Large intestine (tissue), 3 donors: ENCODE results near the gene ABCC1. TPM values are rescaled to one million over a fixed set of nuclear protein-coding genes. Genes with fewer than 3 reads are reported as not detected.
A peak's percentile ranks its signal among the peaks of the same experiment; 100 is the strongest.

ENCODE experiments used
- DNase-seq, 2 donors: peaks; one replicate each; pipeline versions ENCODE4 v3.0.0 to v3.0.0-alpha.2; 2013
- H3K27ac ChIP-seq: one replicate; pipeline ENCODE4 v1.5.1; 2013; ENCODE audit warnings: low read length
- H3K27me3 ChIP-seq: 2 replicates; pipeline ENCODE4 v1.6.1; 2013; ENCODE audit warnings: low read length; ENCODE audit not compliant: control insufficient read depth, insufficient read depth
- H3K36me3 ChIP-seq: 2 replicates; pipeline ENCODE4 v1.6.1; 2013; ENCODE audit warnings: low read length; ENCODE audit not compliant: control insufficient read depth, insufficient read depth
- H3K4me1 ChIP-seq: one replicate; pipeline ENCODE4 v1.6.1; 2013; ENCODE audit warnings: low read length; ENCODE audit not compliant: control insufficient read depth, insufficient read depth
- H3K4me3 ChIP-seq: one replicate; pipeline ENCODE4 v1.5.1; 2013; ENCODE audit warnings: low read length
- H3K9me3 ChIP-seq: one replicate; pipeline ENCODE4 v1.6.1; 2013; ENCODE audit warnings: mild to moderate bottlenecking, low read depth, low read length, moderate library complexity; ENCODE audit not compliant: control insufficient read depth
- WGBS: methylation state at CpG from one replicate; pipeline ENCODE4 v1.1.5; 2013; ENCODE audit warnings: low lambda C conversion rate; ENCODE audit not compliant: insufficient coverage; 5-methylcytosine and 5-hydroxymethylcytosine counted together
- polyA plus RNA-seq: library from polyadenylated mRNA; unstranded; fragments of 120-200 nt; gene quantifications from one replicate; pipeline ENCODE4 v1.2.1, GENCODE V29; 2013

The ABCC1 gene
- polyA plus RNA-seq, 1 donor, result 10.6 TPM

- Histone ChIP-seq H3K36me3 (no peaks in the 10 kb centered on the region), H3K27ac (no peak overlapping the region), H3K4me3 (no peak overlapping the region), H3K27me3 (no peaks in the 10 kb centered on the region), H3K4me1 (peaks cover under 1% of the 10 kb centered on the region), H3K9me3 (no peaks in the 10 kb centered on the region)
- DNase-seq, result no peak
- no CpG with 5 or more reads among the region's 4 CpGs for WGBS
Observed at GRCh38 chr16:15993128-15993527, 43.7 kb downstream of the ABCC1 start.

GRCh38 chr16:15993541-15993940, 44.1 kb downstream of the ABCC1 start:
- Histone ChIP-seq H3K27me3 (no peaks in the 10 kb centered on the region), H3K4me3 (no peak overlapping the region), H3K27ac (no peak overlapping the region), H3K4me1 (peaks cover 3% of the 10 kb centered on the region), H3K9me3 (no peaks in the 10 kb centered on the region), H3K36me3 (no peaks in the 10 kb centered on the region)
- no CpG with 5 or more reads among the region's 8 CpGs for WGBS
- no peak for DNase-seq

- Histone ChIP-seq H3K36me3 (no peaks in the 10 kb centered on the region), H3K4me1 (peaks cover 3% of the 10 kb centered on the region), H3K4me3 (no peak overlapping the region), H3K9me3 (no peaks in the 10 kb centered on the region), H3K27me3 (no peaks in the 10 kb centered on the region), H3K27ac (no peak overlapping the region)
- 79% methylated on average over 3 of the region's 9 CpGs for WGBS
- no peak for DNase-seq
Observed at GRCh38 chr16:15993946-15994665, 44.7 kb downstream of the ABCC1 start.

DNA sequence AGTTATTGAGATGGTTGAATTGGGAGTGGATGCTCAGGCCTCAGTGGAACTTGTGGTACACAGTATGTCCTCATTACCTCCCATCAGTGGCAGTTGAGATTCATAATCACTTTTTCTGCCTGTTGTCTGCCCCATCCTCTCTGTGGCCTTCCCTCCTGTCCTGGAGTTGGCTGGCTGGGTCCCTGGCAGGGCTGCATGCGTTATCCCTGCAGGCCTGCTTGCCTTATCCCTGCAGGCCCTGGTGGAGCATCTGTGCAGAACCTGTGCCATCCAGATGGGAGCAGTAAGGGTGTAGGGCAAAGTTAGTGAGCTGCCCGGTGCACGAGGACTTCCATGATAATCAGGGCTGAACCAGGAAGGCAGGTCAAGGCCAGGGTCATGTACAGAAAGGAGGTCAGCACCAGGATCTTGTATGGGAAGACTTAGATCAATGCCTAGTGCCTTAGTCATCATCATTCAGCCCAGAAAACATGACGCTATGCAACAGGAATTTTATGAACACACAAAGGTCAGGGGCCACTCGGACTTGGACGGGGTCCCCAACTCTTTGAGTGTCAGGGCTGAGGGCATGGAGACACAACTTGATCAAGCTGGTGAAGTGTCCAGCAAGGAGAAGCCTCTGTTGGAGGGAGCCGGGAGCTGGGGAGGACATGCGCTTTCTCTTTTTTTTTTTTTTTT, 47.2 kb downstream of the ABCC1 start:
- no CpG with 5 or more reads among the region's 8 CpGs for WGBS
- H3K4me1 ChIP-seq, result peaks cover 3% of the 10 kb centered on the region
- no peaks in the 10 kb centered on the region for H3K9me3 ChIP-seq
- no peaks in the 10 kb centered on the region for H3K36me3 ChIP-seq
- H3K4me3 ChIP-seq, result no peak overlapping the region
- no peaks in the 10 kb centered on the region for H3K27me3 ChIP-seq
- no peak overlapping the region for H3K27ac ChIP-seq
- DNase-seq, result no peak

GRCh38 chr16:16000685-16001084, 51.3 kb downstream of the ABCC1 start:
- H3K27me3 ChIP-seq, result no peaks in the 10 kb centered on the region
- 100% methylated on average over 1 of the region's 1 CpG for WGBS
- H3K4me1 ChIP-seq, result peaks cover 3% of the 10 kb centered on the region
- DNase-seq, result no peak
- H3K27ac ChIP-seq, result no peak overlapping the region
- no peaks in the 10 kb centered on the region for H3K9me3 ChIP-seq
- no peaks in the 10 kb centered on the region for H3K36me3 ChIP-seq
- no peak overlapping the region for H3K4me3 ChIP-seq

DNA sequence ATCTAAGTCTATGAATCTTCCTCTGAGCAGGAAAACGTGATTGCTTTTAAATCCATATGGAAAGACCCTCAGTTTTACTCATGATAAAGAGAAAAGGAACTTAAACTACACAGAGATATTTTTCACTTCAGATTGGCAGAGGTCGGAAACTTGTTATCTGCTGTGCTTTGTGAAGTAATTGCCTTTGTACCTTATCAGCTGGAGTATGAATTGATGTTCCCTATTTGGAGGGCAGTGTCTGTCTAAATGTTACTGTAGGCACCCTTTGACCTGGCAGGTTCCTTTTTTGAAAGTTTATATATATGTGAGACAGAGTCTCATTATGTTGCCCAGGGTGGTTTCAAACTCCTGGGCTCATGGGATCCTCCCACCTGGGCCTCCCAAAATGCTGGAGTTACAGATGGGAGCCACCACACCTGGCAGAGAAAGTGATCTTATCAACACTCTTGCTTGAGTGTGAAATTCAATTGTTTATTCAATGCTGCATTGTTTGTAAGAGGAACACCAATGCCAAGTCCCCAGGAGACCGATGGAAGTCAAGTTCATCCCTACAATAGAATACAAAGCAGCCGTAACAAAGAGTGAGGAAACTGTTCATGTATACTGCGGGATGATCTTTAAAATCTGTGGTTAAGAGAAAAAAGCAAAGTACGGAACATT, 52.3 kb downstream of the ABCC1 start:
- H3K36me3 ChIP-seq, result no peaks in the 10 kb centered on the region
- H3K4me1 ChIP-seq, result peaks cover 3% of the 10 kb centered on the region
- H3K27me3 ChIP-seq, result no peaks in the 10 kb centered on the region
- H3K9me3 ChIP-seq, result no peaks in the 10 kb centered on the region
- DNase-seq, result no peak
- H3K27ac ChIP-seq, result no peak overlapping the region
- 67% methylated on average over 3 of the region's 6 CpGs for WGBS
- H3K4me3 ChIP-seq, result no peak overlapping the region

- no CpG with 5 or more reads among the region's 1 CpG for WGBS
- H3K4me3 ChIP-seq, result no peak overlapping the region
- H3K27me3 ChIP-seq, result no peaks in the 10 kb centered on the region
- no peak overlapping the region for H3K27ac ChIP-seq
- H3K9me3 ChIP-seq, result no peaks in the 10 kb centered on the region
- no peak for DNase-seq
- no peaks in the 10 kb centered on the region for H3K36me3 ChIP-seq
- no peaks in the 10 kb centered on the region for H3K4me1 ChIP-seq
Observed at GRCh38 chr16:16003719-16004313, 54.4 kb downstream of the ABCC1 start.

DNA sequence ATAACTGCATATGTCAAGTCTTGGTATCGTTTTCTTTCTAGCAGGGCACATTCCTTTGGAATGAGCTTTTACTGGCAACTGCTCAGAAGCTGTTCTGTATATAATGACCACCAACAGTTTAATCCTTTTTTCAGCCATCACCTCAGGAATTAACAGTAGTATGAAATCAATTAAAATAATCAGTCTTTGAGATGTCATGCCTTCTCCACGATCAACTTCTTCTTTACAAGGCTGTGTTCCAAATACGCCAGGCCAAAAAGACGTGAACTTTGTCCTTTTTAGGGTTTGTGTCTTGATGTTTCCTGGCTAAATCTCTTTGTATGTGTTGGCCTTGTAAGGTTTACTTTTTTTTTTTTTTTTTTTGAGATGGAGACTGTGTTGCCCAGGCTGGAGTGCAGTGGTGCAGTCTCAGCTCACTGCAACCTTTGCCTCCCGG, 54.9 kb downstream of the ABCC1 start:
- no peaks in the 10 kb centered on the region for H3K27me3 ChIP-seq
- no peak overlapping the region for H3K27ac ChIP-seq
- WGBS, result 40% methylated on average over 1 of the region's 5 CpGs
- H3K4me1 ChIP-seq, result no peaks in the 10 kb centered on the region
- no peak overlapping the region for H3K4me3 ChIP-seq
- H3K36me3 ChIP-seq, result peaks cover 2% of the 10 kb centered on the region
- no peaks in the 10 kb centered on the region for H3K9me3 ChIP-seq
- DNase-seq, result peak in 1 of 2 donors; percentile 22

GRCh38 chr16:16005721-16006120, 56.3 kb downstream of the ABCC1 start:
- WGBS, result 96% methylated on average over 6 of the region's 8 CpGs
- Histone ChIP-seq H3K27me3 (no peaks in the 10 kb centered on the region), H3K4me3 (no peak overlapping the region), H3K4me1 (no peaks in the 10 kb centered on the region), H3K27ac (no peak overlapping the region), H3K9me3 (no peaks in the 10 kb centered on the region), H3K36me3 (peaks cover 9% of the 10 kb centered on the region)
- no peak for DNase-seq

GRCh38 chr16:16006650-16007049, 57.2 kb downstream of the ABCC1 start:
- DNase-seq, result no peak
- peaks cover 9% of the 10 kb centered on the region for H3K36me3 ChIP-seq
- H3K4me1 ChIP-seq, result no peaks in the 10 kb centered on the region
- H3K27ac ChIP-seq, result no peak overlapping the region
- no peaks in the 10 kb centered on the region for H3K27me3 ChIP-seq
- 67% methylated on average over 1 of the region's 8 CpGs for WGBS
- H3K9me3 ChIP-seq, result no peaks in the 10 kb centered on the region
- no peak overlapping the region for H3K4me3 ChIP-seq
